Activated naive CD8-positive, alpha-beta T cell treated with anti-CD3 and anti-CD28 coated beads, Interleukin-2, amount 10 ng/mL, durations not matched to agents 7 days and 5 days (primary cell): Measurements from ENCODE around the gene C2orf81. TPM values are rescaled to one million over a fixed set of nuclear protein-coding genes. Genes with fewer than 3 reads are reported as not detected.

ENCODE experiments used
- ATAC-seq: fragments of 150-1000 bp; cut with Tn5 transposase; one replicate; pipeline ENCODE4 v1.10.0; 2021; ENCODE audit warnings: low read depth, moderate library complexity
- POLR2A ChIA-PET: fragments of 350-600 bp; sonication (Branson Sonifier 250); formaldehyde crosslinking; loops from one replicate; lab custom pipeline; 2021; ENCODE audit warnings: antibody characterized with exemption; lab: Charles Lee
- DNase-seq: peaks from one replicate; pipeline ENCODE4 v3.0.0; 2021
- H3K27ac Mint-ChIP-seq: one replicate; pipeline ENCODE4 v1.8.0; 2022; ENCODE audit warnings: mild to moderate bottlenecking, mixed read lengths
- H3K27me3 Mint-ChIP-seq: one replicate; pipeline ENCODE4 v1.8.0; 2022; ENCODE audit warnings: mild to moderate bottlenecking, moderate library complexity, mixed read lengths
- H3K36me3 Mint-ChIP-seq: one replicate; pipeline ENCODE4 v1.8.0; 2021; ENCODE audit warnings: mild to moderate bottlenecking, mixed read lengths
- H3K4me1 Mint-ChIP-seq: one replicate; pipeline ENCODE4 v1.8.0; 2021; ENCODE audit warnings: mixed read lengths
- H3K4me3 Mint-ChIP-seq: one replicate; pipeline ENCODE4 v1.8.0; 2022; ENCODE audit warnings: mild to moderate bottlenecking, moderate library complexity, mixed read lengths
- H3K9me3 Mint-ChIP-seq: one replicate; pipeline ENCODE4 v1.8.0; 2021; ENCODE audit warnings: mixed read lengths
- total RNA-seq, 2 experiments: library from RNA; stranded (reverse); gene quantifications; one replicate each; pipeline ENCODE4 v1.2.3, GENCODE V29; 2021

Gene C2orf81
- total RNA-seq, 2 experiments from 2014 or later, result 3.7 to 5.8 TPM

DNA sequence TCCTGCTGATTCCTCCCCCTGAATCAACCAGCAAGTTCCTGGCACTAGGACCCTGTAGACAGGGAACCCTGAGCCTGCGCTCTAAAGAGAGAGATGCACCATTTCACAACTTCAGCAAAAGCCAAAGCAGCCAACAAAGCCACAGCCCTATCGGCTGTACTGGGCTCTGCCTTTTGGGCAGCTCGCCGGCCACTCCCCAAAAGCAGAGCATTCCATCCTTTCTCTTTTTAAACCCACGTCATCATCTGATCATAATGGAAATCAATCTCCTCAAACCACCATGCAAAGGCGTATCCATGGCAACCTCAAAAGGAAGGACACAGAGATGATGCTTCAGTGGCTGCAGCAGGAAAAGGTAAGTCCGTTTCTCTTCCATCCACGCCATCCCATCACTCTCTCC lies 36.0 kb downstream of the C2orf81 start:
- H3K4me1 Mint-ChIP-seq, result peaks cover 11% of the 10 kb centered on the region
- H3K27ac Mint-ChIP-seq, result no peak overlapping the region
- ATAC-seq (no peak), DNase-seq (no peak)
- no peaks in the 10 kb centered on the region for H3K9me3 Mint-ChIP-seq
- POLR2A ChIA-PET, result no interaction called here
- no peak overlapping the region for H3K4me3 Mint-ChIP-seq
- H3K27me3 Mint-ChIP-seq, result no peaks in the 10 kb centered on the region
- H3K36me3 Mint-ChIP-seq, result peaks cover 1% of the 10 kb centered on the region

GRCh38 chr2:74384051-74384450 lies 37.4 kb downstream of the C2orf81 start:
- no peak overlapping the region for H3K4me3 Mint-ChIP-seq
- ATAC-seq (no peak), DNase-seq (no peak)
- H3K36me3 Mint-ChIP-seq, result peaks cover 1% of the 10 kb centered on the region
- no peaks in the 10 kb centered on the region for H3K27me3 Mint-ChIP-seq
- H3K27ac Mint-ChIP-seq, result no peak overlapping the region
- peaks cover 17% of the 10 kb centered on the region for H3K4me1 Mint-ChIP-seq
- no peaks in the 10 kb centered on the region for H3K9me3 Mint-ChIP-seq
- POLR2A ChIA-PET, result no interaction called here

DNA sequence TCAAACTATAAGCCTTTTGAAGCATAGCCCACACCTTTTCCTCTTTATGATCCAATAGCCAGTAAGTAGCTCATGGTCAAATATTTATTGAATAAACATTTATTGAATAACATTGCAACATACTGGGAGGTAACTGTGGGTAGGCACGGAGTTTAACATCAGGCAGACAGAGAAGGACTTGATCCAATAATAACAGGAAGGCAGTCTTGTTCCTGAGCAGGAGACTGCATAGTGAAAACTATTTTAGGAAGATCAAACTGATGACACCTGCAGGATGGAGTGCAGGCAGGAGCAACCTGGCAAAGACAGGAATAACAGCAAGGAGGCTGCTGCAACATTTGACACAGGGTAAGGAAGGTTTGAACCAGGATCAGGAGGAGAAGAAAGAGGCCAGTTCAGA lies 38.2 kb downstream of the C2orf81 start:
- Mint-ChIP-seq H3K4me3 (no peak overlapping the region), H3K27ac (no peak overlapping the region), H3K4me1 (peaks cover 23% of the 10 kb centered on the region), H3K36me3 (peaks cover 4% of the 10 kb centered on the region), H3K27me3 (no peaks in the 10 kb centered on the region), H3K9me3 (no peaks in the 10 kb centered on the region)
- POLR2A ChIA-PET, result interaction anchor here (0.6 kb wide), 1 partner anchor 611 kb away, joined by 3 read pairs; no protein-coding TSS in a partner anchor
- DNase-seq (no peak), ATAC-seq (no peak)

GRCh38 chr2:74381751-74382150 lies 39.7 kb downstream of the C2orf81 start:
- Mint-ChIP-seq H3K4me3 (no peak overlapping the region), H3K9me3 (no peaks in the 10 kb centered on the region), H3K36me3 (peaks cover 6% of the 10 kb centered on the region), H3K27me3 (no peaks in the 10 kb centered on the region), H3K27ac (peak overlapping the region; percentile 26), H3K4me1 (peaks cover 31% of the 10 kb centered on the region)
- DNase-seq (no peak), ATAC-seq (no peak)
- POLR2A ChIA-PET, result interaction anchor here (0.7 to 1.2 kb wide), 3 partner anchors 12 to 172 kb away, joined by 4 to 5 read pairs (median 4); no protein-coding TSS in a partner anchor

- peaks cover 12% of the 10 kb centered on the region for H3K36me3 Mint-ChIP-seq
- peak within 1 kb of the TSS; percentile 35 for H3K27ac Mint-ChIP-seq
- H3K4me3 Mint-ChIP-seq, result peak within 1 kb of the TSS; percentile 15
- H3K9me3 Mint-ChIP-seq, result no peaks in the 10 kb centered on the region
- ATAC-seq (peak; percentile 75), DNase-seq (peak; percentile 42)
- POLR2A ChIA-PET, result no interaction called here
- no peaks in the 10 kb centered on the region for H3K27me3 Mint-ChIP-seq
- H3K4me1 Mint-ChIP-seq, result peaks cover 38% of the 10 kb centered on the region
Measured at GRCh38 chr2:74379851-74380789, 41.3 kb downstream of the C2orf81 start, which contains the start of gene DCTN1. DCTN1 (minus strand) TSS chr2:74380311; CDS start chr2:74380037, 274 bp downstream.

DNA sequence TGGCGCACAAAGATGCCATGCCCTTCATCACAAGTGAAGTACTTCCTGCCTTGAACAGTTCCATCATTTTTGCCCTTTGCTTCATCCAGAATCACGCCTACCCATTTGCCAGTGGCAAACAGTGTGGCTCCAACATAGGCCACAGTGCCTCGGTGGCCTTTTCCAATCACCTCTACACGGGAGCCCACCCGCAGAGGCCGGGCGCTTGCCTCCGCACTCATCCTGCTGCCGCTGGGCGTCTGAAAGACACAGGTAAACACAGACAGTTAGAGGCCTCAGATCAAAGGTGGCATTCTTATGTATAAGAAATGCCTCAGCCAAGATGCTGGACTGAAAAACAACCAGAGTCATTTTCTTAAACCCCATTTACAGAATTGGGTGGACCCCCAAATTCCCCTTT lies 43.4 kb downstream of the C2orf81 start:
- peaks cover 12% of the 10 kb centered on the region for H3K36me3 Mint-ChIP-seq
- ATAC-seq (no peak), DNase-seq (no peak)
- no peaks in the 10 kb centered on the region for H3K9me3 Mint-ChIP-seq
- H3K4me3 Mint-ChIP-seq, result no peak overlapping the region
- no peak overlapping the region for H3K27ac Mint-ChIP-seq
- POLR2A ChIA-PET, result no interaction called here
- H3K4me1 Mint-ChIP-seq, result peaks cover 42% of the 10 kb centered on the region
- no peaks in the 10 kb centered on the region for H3K27me3 Mint-ChIP-seq

GRCh38 chr2:74375838-74376237 lies 45.6 kb downstream of the C2orf81 start:
- no peak for ATAC-seq
- H3K36me3 Mint-ChIP-seq, result peaks cover 10% of the 10 kb centered on the region

DNA sequence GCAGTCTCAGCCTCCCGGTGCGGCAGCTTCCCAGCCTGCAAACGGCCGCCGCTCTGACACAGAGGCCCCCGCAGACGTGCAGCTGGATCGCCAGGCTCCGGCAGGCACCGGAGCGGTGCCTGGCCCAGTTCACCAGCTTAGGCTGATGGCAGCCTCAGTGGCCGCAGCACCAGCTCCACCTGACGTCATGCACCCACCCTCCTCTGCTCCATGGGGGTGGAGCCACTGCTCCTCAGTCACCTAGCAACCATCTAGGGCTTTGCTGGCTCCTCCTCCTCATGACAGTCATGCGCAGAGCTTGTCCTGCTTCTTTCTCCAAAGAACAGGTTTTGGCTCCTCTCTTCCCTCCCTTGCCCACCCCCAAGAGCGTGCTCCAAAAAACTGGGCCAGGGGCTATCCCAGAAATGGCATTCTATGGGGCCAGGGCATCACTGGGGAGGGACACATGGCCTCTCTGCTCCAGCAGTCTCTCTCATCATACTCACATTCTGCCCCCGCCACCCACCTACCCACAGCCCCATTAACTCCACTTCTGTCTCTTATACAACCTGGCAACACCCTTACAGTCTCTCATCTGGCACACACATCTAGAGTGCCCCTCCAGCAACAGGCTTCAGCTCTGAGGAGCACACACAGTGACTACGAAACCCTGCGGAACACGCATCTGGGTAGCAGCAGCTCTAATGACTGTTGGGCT lies 46.8 kb downstream of the C2orf81 start:
- H3K9me3 Mint-ChIP-seq, result no peaks in the 10 kb centered on the region
- peaks cover 25% of the 10 kb centered on the region for H3K4me1 Mint-ChIP-seq
- H3K4me3 Mint-ChIP-seq, result no peak overlapping the region
- POLR2A ChIA-PET, result interaction anchor here (0.5 kb wide), 1 partner anchor 189 kb away, joined by 3 read pairs; no protein-coding TSS in a partner anchor
- no peaks in the 10 kb centered on the region for H3K27me3 Mint-ChIP-seq
- ATAC-seq (no peak), DNase-seq (no peak)
- H3K36me3 Mint-ChIP-seq, result peaks cover 12% of the 10 kb centered on the region
- no peak overlapping the region for H3K27ac Mint-ChIP-seq

More at GRCh38 chr2:74375838-74376237, 45.6 kb downstream of the C2orf81 start:
- POLR2A ChIA-PET, result interaction anchor here (0.5 kb wide), 1 partner anchor 23 kb away, joined by 3 read pairs; no protein-coding TSS in a partner anchor
- no peak overlapping the region for H3K4me3 Mint-ChIP-seq
- no peaks in the 10 kb centered on the region for H3K27me3 Mint-ChIP-seq
- H3K27ac Mint-ChIP-seq, result no peak overlapping the region
- H3K9me3 Mint-ChIP-seq, result no peaks in the 10 kb centered on the region
- DNase-seq, result no peak
- H3K4me1 Mint-ChIP-seq, result peaks cover 34% of the 10 kb centered on the region

GRCh38 chr2:74373985-74374384 lies 47.4 kb downstream of the C2orf81 start:
- ATAC-seq (no peak), DNase-seq (no peak)
- POLR2A ChIA-PET, result interaction anchor here (0.5 kb wide), 1 partner anchor 189 kb away, joined by 3 read pairs; no protein-coding TSS in a partner anchor
- H3K9me3 Mint-ChIP-seq, result no peaks in the 10 kb centered on the region
- H3K36me3 Mint-ChIP-seq, result peaks cover 15% of the 10 kb centered on the region
- H3K4me1 Mint-ChIP-seq, result peaks cover 24% of the 10 kb centered on the region
- no peak overlapping the region for H3K4me3 Mint-ChIP-seq
- H3K27ac Mint-ChIP-seq, result peak overlapping the region; percentile 19
- no peaks in the 10 kb centered on the region for H3K27me3 Mint-ChIP-seq

DNA sequence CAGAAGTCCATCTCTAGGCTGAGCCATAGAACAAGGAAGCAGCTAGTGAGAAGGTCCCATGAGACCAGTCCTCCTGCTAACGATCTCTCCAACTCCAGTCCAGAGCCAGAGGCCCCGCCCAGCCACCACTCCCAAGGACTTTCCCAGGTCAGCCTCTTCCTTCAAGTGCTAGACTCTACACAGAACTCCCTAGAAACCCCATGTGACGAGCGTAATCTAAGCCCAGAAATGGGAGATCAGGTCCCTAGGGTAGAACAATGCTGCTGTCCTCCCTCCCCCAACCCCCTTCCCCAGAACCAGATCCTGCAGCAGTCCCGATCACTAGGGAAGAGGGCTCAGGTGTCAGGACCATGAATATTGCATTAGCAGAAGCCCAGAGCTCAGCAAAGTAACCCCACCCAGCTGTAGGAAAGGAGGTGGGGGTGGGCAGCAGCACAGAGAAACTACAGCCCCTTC lies 48.2 kb downstream of the C2orf81 start:
- peaks cover 17% of the 10 kb centered on the region for H3K36me3 Mint-ChIP-seq

DNA sequence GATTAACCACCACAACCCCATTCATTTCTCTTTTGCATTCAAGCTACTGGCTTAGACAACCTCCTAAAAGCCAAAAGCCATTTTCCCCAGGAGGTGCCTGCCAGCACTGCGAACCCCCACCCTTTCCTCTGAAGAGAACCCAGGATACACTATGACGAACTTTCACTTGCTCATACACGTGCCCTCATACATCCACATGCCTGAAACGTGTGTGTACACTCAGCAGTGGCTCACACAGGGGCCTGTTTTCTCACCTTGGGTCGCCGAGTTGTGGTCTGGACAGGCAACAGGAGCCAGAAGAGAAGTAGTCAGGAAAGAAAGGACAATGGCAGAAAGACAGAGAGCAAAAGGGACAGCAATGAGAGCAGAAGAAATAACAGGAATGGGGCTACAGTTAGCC lies 48.7 kb downstream of the C2orf81 start:
- POLR2A ChIA-PET, result no interaction called here
- H3K4me1 Mint-ChIP-seq, result peaks cover 15% of the 10 kb centered on the region

More for the DNA sequence above, 48.2 kb downstream of the C2orf81 start:
- H3K4me3 Mint-ChIP-seq, result no peak overlapping the region
- peaks cover 19% of the 10 kb centered on the region for H3K4me1 Mint-ChIP-seq
- H3K27ac Mint-ChIP-seq, result no peak overlapping the region
- no peak for ATAC-seq
- no peaks in the 10 kb centered on the region for H3K9me3 Mint-ChIP-seq
- DNase-seq, result no peak
- no peaks in the 10 kb centered on the region for H3K27me3 Mint-ChIP-seq
- POLR2A ChIA-PET, result no interaction called here

GRCh38 chr2:74371421-74371820 lies 50.0 kb downstream of the C2orf81 start:
- no peaks in the 10 kb centered on the region for H3K27me3 Mint-ChIP-seq
- H3K4me3 Mint-ChIP-seq, result no peak overlapping the region
- peaks cover 11% of the 10 kb centered on the region for H3K4me1 Mint-ChIP-seq
- DNase-seq, result no peak
- peaks cover 21% of the 10 kb centered on the region for H3K36me3 Mint-ChIP-seq
- H3K9me3 Mint-ChIP-seq, result no peaks in the 10 kb centered on the region
- ATAC-seq, result no peak
- POLR2A ChIA-PET, result no interaction called here
- H3K27ac Mint-ChIP-seq, result peak overlapping the region; percentile 9

More for the DNA sequence above, 48.7 kb downstream of the C2orf81 start:
- peaks cover 18% of the 10 kb centered on the region for H3K36me3 Mint-ChIP-seq
- no peaks in the 10 kb centered on the region for H3K9me3 Mint-ChIP-seq
- ATAC-seq (no peak), DNase-seq (no peak)
- H3K27me3 Mint-ChIP-seq, result no peaks in the 10 kb centered on the region
- no peak overlapping the region for H3K27ac Mint-ChIP-seq
- no peak overlapping the region for H3K4me3 Mint-ChIP-seq

- no peak overlapping the region for H3K27ac Mint-ChIP-seq
- POLR2A ChIA-PET, result interaction anchor here (1.0 to 1.2 kb wide), 2 partner anchors 12 to 415 kb away, joined by 3 to 4 read pairs; no protein-coding TSS in a partner anchor
- peaks cover 4% of the 10 kb centered on the region for H3K4me1 Mint-ChIP-seq
- ATAC-seq, result no peak
- DNase-seq, result no peak
- peaks cover 20% of the 10 kb centered on the region for H3K36me3 Mint-ChIP-seq
- H3K4me3 Mint-ChIP-seq, result no peak overlapping the region
- H3K27me3 Mint-ChIP-seq, result no peaks in the 10 kb centered on the region
- no peaks in the 10 kb centered on the region for H3K9me3 Mint-ChIP-seq
Measured at GRCh38 chr2:74369976-74370375, 51.4 kb downstream of the C2orf81 start.
